Measurements from ENCODE around the gene GABARAP. TPM values are rescaled to one million over a fixed set of nuclear protein-coding genes. Genes with fewer than 3 reads are reported as not detected.

GABARAP gene
- total RNA-seq, 1 experiment from 2014 or later: 228 TPM

DNA sequence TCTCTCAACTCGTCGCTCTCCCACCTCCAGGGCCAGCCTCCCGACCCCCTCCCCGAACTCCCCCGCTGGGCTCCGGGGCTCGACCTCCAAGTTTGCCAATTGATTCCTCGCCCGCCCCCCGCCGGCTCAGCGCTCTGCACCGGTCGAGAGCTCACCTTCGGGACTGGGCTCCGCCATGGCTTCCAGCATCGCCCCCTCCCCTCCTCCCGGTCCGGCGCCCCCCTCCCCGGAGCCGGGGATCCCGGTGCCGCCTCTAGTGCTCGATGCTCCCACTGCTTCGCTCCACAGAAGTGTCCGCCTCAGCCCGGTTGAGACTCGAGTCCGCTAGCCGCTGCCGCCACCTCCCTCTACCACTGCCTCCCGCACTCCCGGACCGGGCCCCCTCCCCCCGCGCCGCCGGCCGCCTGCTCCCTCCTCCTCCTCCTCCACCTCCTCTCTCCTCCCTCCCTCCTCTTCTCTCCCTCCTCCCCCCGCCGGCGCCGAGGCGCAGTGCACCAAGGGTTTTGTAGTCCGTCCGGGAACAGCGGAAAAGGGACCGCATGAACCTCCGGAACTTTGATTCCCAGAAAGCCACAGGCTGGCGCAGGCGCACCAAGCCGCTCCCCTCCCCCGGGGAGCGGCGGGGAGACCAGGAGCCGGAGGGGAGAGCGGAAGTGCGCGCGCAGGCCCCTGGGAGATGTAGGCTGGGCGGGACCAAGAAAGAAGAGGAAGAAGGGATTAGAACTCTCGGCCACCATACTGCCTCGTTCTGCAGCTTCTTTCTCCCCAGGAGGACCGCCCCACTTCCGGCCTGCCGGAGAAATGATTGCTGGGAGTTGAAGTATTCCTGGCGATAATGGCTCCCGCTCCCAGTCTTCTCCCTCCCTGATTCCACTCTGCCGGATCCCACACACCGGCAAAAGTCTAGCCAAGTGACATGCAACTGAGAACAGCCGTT is 2.9 kb downstream of the GABARAP start, which contains the start of gene PHF23 (continued):
- TF ChIP-seq, protein P1, sequence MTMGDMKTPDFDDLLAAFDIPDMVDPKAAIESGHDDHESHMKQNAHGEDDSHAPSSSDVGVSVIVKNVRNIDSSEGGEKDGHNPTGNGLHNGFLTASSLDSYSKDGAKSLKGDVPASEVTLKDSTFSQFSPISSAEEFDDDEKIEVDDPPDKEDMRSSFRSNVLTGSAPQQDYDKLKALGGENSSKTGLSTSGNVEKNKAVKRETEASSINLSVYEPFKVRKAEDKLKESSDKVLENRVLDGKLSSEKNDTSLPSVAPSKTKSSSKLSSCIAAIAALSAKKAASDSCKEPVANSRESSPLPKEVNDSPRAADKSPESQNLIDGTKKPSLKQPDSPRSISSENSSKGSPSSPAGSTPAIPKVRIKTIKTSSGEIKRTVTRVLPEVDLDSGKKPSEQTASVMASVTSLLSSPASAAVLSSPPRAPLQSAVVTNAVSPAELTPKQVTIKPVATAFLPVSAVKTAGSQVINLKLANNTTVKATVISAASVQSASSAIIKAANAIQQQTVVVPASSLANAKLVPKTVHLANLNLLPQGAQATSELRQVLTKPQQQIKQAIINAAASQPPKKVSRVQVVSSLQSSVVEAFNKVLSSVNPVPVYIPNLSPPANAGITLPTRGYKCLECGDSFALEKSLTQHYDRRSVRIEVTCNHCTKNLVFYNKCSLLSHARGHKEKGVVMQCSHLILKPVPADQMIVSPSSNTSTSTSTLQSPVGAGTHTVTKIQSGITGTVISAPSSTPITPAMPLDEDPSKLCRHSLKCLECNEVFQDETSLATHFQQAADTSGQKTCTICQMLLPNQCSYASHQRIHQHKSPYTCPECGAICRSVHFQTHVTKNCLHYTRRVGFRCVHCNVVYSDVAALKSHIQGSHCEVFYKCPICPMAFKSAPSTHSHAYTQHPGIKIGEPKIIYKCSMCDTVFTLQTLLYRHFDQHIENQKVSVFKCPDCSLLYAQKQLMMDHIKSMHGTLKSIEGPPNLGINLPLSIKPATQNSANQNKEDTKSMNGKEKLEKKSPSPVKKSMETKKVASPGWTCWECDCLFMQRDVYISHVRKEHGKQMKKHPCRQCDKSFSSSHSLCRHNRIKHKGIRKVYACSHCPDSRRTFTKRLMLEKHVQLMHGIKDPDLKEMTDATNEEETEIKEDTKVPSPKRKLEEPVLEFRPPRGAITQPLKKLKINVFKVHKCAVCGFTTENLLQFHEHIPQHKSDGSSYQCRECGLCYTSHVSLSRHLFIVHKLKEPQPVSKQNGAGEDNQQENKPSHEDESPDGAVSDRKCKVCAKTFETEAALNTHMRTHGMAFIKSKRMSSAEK (CRISPR knock-in tag; IDR thresholded peaks at IDR 0.05; ENCODE audit: borderline replicate concordance): no peak
- TF ChIP-seq ZSCAN18 (CRISPR knock-in tag; IDR thresholded peaks at IDR 0.05) (no peak), NFYB (CRISPR knock-in tag; conservative IDR thresholded peaks at IDR 0.05; ENCODE audit: low read depth) (no peak), PREB (CRISPR knock-in tag; IDR thresholded peaks at IDR 0.05; ENCODE audit: borderline replicate concordance) (no peak), ERG (CRISPR knock-in tag; IDR thresholded peaks at IDR 0.05) (no peak), ZNF121 (CRISPR knock-in tag; IDR thresholded peaks at IDR 0.05) (no peak), EMX1 (CRISPR knock-in tag; IDR thresholded peaks at IDR 0.05) (no peak), JAZF1 (CRISPR knock-in tag; IDR thresholded peaks at IDR 0.05) (no peak), KAT7 (CRISPR knock-in tag; IDR thresholded peaks at IDR 0.05; ENCODE audit: borderline replicate concordance) (peak; percentile 48; the same call in 1 of the 2 replicates), CTCF (IDR thresholded peaks at IDR 0.05) (no peak), E2F1 (CRISPR knock-in tag; IDR thresholded peaks at IDR 0.05) (no peak), RORB (CRISPR knock-in tag; IDR thresholded peaks at IDR 0.05) (no peak), SMAD4 (CRISPR knock-in tag; IDR thresholded peaks at IDR 0.05) (no peak), GTF2I (CRISPR knock-in tag; conservative IDR thresholded peaks at IDR 0.05) (no peak), ZNF396 (CRISPR knock-in tag; IDR thresholded peaks at IDR 0.05; ENCODE audit: borderline replicate concordance) (no peak), TEAD1 (CRISPR knock-in tag; IDR thresholded peaks at IDR 0.05) (0 out of 2 replicates have a peak, but pooled peaks have one; percentile 43)
- TF ChIP-seq, protein P2, sequence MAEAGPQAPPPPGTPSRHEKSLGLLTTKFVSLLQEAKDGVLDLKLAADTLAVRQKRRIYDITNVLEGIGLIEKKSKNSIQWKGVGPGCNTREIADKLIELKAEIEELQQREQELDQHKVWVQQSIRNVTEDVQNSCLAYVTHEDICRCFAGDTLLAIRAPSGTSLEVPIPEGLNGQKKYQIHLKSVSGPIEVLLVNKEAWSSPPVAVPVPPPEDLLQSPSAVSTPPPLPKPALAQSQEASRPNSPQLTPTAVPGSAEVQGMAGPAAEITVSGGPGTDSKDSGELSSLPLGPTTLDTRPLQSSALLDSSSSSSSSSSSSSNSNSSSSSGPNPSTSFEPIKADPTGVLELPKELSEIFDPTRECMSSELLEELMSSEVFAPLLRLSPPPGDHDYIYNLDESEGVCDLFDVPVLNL (CRISPR knock-in tag; IDR thresholded peaks at IDR 0.05; ENCODE audit: borderline replicate concordance, low read depth): no peak
- TF ChIP-seq, protein P3, sequence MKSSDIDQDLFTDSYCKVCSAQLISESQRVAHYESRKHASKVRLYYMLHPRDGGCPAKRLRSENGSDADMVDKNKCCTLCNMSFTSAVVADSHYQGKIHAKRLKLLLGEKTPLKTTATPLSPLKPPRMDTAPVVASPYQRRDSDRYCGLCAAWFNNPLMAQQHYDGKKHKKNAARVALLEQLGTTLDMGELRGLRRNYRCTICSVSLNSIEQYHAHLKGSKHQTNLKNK (CRISPR knock-in tag; IDR thresholded peaks at IDR 0.05): no peak
- TF ChIP-seq, protein P4, sequence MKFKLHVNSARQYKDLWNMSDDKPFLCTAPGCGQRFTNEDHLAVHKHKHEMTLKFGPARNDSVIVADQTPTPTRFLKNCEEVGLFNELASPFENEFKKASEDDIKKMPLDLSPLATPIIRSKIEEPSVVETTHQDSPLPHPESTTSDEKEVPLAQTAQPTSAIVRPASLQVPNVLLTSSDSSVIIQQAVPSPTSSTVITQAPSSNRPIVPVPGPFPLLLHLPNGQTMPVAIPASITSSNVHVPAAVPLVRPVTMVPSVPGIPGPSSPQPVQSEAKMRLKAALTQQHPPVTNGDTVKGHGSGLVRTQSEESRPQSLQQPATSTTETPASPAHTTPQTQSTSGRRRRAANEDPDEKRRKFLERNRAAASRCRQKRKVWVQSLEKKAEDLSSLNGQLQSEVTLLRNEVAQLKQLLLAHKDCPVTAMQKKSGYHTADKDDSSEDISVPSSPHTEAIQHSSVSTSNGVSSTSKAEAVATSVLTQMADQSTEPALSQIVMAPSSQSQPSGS (CRISPR knock-in tag; IDR thresholded peaks at IDR 0.05; ENCODE audit: borderline replicate concordance, low read depth): no peak
- TF ChIP-seq, protein P5, sequence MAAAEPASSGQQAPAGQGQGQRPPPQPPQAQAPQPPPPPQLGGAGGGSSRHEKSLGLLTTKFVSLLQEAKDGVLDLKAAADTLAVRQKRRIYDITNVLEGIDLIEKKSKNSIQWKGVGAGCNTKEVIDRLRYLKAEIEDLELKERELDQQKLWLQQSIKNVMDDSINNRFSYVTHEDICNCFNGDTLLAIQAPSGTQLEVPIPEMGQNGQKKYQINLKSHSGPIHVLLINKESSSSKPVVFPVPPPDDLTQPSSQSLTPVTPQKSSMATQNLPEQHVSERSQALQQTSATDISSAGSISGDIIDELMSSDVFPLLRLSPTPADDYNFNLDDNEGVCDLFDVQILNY (CRISPR knock-in tag; IDR thresholded peaks at IDR 0.05): peak; percentile 66; the same call in 1 of the 2 replicates
- TF ChIP-seq, protein P6, sequence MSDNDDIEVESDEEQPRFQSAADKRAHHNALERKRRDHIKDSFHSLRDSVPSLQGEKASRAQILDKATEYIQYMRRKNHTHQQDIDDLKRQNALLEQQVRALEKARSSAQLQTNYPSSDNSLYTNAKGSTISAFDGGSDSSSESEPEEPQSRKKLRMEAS (CRISPR knock-in tag; IDR thresholded peaks at IDR 0.05): peak; percentile 47; the same call in 1 of the 2 replicates

Measured in WTC11 (cell line).